Breast epithelium (tissue), 4 donors: ENCODE measurements around the gene FZD10. TPM values are rescaled to one million over a fixed set of nuclear protein-coding genes. Genes with fewer than 3 reads are reported as not detected.
A peak's percentile ranks its signal among the peaks of the same experiment; 100 is the strongest.

Experiments used
- DNase-seq, 2 donors: peaks; one replicate each; pipeline ENCODE4 v3.0.0-alpha.2; 2019; ENCODE audit warnings: low spot score in 2 of 2
- H3K27ac ChIP-seq, 2 donors: fragments of 200-600 bp; sonication (generic) in 1 of 2; one replicate each; pipeline ENCODE4 v1.5.1; 2016 to 2019; ENCODE audit warnings: mild to moderate bottlenecking in 1 of 2
- H3K27me3 ChIP-seq, 2 donors: fragments of 200-600 bp; sonication (generic) in 1 of 2; one replicate each; pipeline versions ENCODE4 v1.5.1 to v1.6.0; 2017 to 2019; ENCODE audit warnings: control low read depth in 1 of 2, mild to moderate bottlenecking in 1 of 2
- H3K36me3 ChIP-seq: fragments of 200-600 bp; one replicate; pipeline ENCODE4 v1.5.1; 2019
- H3K4me1 ChIP-seq, 2 donors: fragments of 200-600 bp; sonication (generic); one replicate each; pipeline ENCODE4 v1.5.1; 2016 to 2019; ENCODE audit warnings: control low read depth in 1 of 2
- H3K4me3 ChIP-seq, 3 donors: fragments of 200-600 bp; sonication (generic); 1 replicate in 2 of 3; 2 replicates in 1 of 3; pipeline ENCODE4 v1.5.1; 2016 to 2019; ENCODE audit warnings: mild to moderate bottlenecking in 3 of 3, moderate library complexity in 2 of 3
- H3K9me3 ChIP-seq, 2 donors: fragments of 200-600 bp; sonication (generic) in 1 of 2; one replicate each; pipeline ENCODE4 v1.5.1; 2016 to 2019; ENCODE audit warnings: control low read depth in 1 of 2
- CTCF ChIP-seq, 3 donors: fragments of 450-650 bp; IDR thresholded peaks; one replicate each; pipeline ENCODE4 v1.5.1; 2016 to 2017; ENCODE audit warnings: antibody characterized with exemption in 3 of 3, mild to moderate bottlenecking in 3 of 3, moderate library complexity in 3 of 3
- POLR2A ChIP-seq: fragments of 450-650 bp; IDR thresholded peaks from one replicate; pipeline ENCODE4 v1.6.1; 2016; ENCODE audit warnings: antibody characterized with exemption, mild to moderate bottlenecking, moderate library complexity
- POLR2AphosphoS5 ChIP-seq, 3 donors: sonication (generic); formaldehyde crosslinking; IDR thresholded peaks; one replicate each; pipeline ENCODE4 v1.6.1; 2017; ENCODE audit warnings: antibody characterized with exemption in 3 of 3
- intact Hi-C: fragments of 100-400 bp; cut with DNase I; formaldehyde crosslinking; loops from one replicate; pipeline ENCODE4 v1.15.1; 2023; ENCODE audit warnings: low total_unique reads
- total RNA-seq, 3 donors: library from RNA; depleted of rRNA; stranded (reverse); fragments of >200 nt; gene quantifications; one replicate each; pipeline ENCODE4 v1.1.0, GENCODE V29; 2016

FZD10 gene
- total RNA-seq, 3 donors from 2014 or later, result 0.48 to 2.0 (median 1.8) TPM

- Histone ChIP-seq H3K4me3 (no peak overlapping the region), H3K27ac (peak overlapping the region in 1 of 2 donors; percentile 69), H3K36me3 (no peaks in the 10 kb centered on the region), H3K27me3 (no peaks in the 10 kb centered on the region), H3K4me1 (no peaks in the 10 kb centered on the region), H3K9me3 (no peaks in the 10 kb centered on the region)
- intact Hi-C loops, result no loop called here
- TF ChIP-seq CTCF (IDR thresholded peaks at IDR 0.05), result no peak
- DNase-seq, result no peak
Observed at GRCh38 chr12:130117701-130118100, 44.6 kb upstream of the FZD10 start.

GRCh38 chr12:130118181-130118580 lies 44.1 kb upstream of the FZD10 start:
- H3K27ac ChIP-seq, result peak overlapping the region in 1 of 2 donors; percentile 69
- H3K4me1 ChIP-seq, result no peaks in the 10 kb centered on the region
- TF ChIP-seq POLR2A (no peak), POLR2AphosphoS5 (IDR thresholded peaks at IDR 0.05) (no peak), CTCF (IDR thresholded peaks at IDR 0.05) (no peak)
- H3K4me3 ChIP-seq, result no peak overlapping the region
- H3K9me3 ChIP-seq, result no peaks in the 10 kb centered on the region
- intact Hi-C loops, result no loop called here
- DNase-seq, result no peak
- no peaks in the 10 kb centered on the region for H3K27me3 ChIP-seq
- no peaks in the 10 kb centered on the region for H3K36me3 ChIP-seq

GRCh38 chr12:130119241-130119861 lies 42.9 kb upstream of the FZD10 start:
- Histone ChIP-seq H3K4me1 (no peaks in the 10 kb centered on the region), H3K27me3 (no peaks in the 10 kb centered on the region), H3K27ac (no peak overlapping the region), H3K4me3 (peak overlapping the region in 1 of 3 donors; percentile 28), H3K36me3 (no peaks in the 10 kb centered on the region), H3K9me3 (no peaks in the 10 kb centered on the region)
- DNase-seq, result no peak
- TF ChIP-seq POLR2A (no peak), POLR2AphosphoS5 (IDR thresholded peaks at IDR 0.05) (no peak), CTCF (IDR thresholded peaks at IDR 0.05) (no peak)
- intact Hi-C loops, result no loop called here

GRCh38 chr12:130120012-130120805 lies 42.1 kb upstream of the FZD10 start:
- intact Hi-C loops, result no loop called here
- TF ChIP-seq CTCF (IDR thresholded peaks at IDR 0.05) (no peak), POLR2A (no peak), POLR2AphosphoS5 (IDR thresholded peaks at IDR 0.05) (no peak)
- H3K27me3 ChIP-seq, result no peaks in the 10 kb centered on the region

GRCh38 chr12:130121226-130122000 lies 40.9 kb upstream of the FZD10 start:
- Histone ChIP-seq H3K4me3 (no peak overlapping the region), H3K27ac (peak overlapping the region in 1 of 2 donors; percentile 10), H3K4me1 (peaks cover 0 to 4% of the 10 kb centered on the region in 2 donors), H3K9me3 (no peaks in the 10 kb centered on the region), H3K36me3 (no peaks in the 10 kb centered on the region), H3K27me3 (no peaks in the 10 kb centered on the region)
- DNase-seq, result no peak
- intact Hi-C loops, result no loop called here
- TF ChIP-seq POLR2AphosphoS5 (IDR thresholded peaks at IDR 0.05) (no peak), CTCF (IDR thresholded peaks at IDR 0.05) (no peak), POLR2A (no peak)

More at GRCh38 chr12:130120012-130120805, 42.1 kb upstream of the FZD10 start:
- H3K27ac ChIP-seq, result peak overlapping the region in 1 of 2 donors; percentile 13
- no peaks in the 10 kb centered on the region for H3K9me3 ChIP-seq
- no peak overlapping the region for H3K4me3 ChIP-seq
- no peak for DNase-seq
- no peaks in the 10 kb centered on the region for H3K4me1 ChIP-seq
- no peaks in the 10 kb centered on the region for H3K36me3 ChIP-seq
